NCI-H1436 (cell line): ENCODE results near the gene SETSIP.
"Not testable (repeated sequence)": the region's sequence is repeated elsewhere in the genome, so short reads cannot be mapped to it uniquely, and the experiment has no call there.

Source experiments
- DNase-seq: peaks from one replicate; lab custom pipeline; 2025; lab: John Stamatoyannopoulos, UW

SETSIP gene

DNA sequence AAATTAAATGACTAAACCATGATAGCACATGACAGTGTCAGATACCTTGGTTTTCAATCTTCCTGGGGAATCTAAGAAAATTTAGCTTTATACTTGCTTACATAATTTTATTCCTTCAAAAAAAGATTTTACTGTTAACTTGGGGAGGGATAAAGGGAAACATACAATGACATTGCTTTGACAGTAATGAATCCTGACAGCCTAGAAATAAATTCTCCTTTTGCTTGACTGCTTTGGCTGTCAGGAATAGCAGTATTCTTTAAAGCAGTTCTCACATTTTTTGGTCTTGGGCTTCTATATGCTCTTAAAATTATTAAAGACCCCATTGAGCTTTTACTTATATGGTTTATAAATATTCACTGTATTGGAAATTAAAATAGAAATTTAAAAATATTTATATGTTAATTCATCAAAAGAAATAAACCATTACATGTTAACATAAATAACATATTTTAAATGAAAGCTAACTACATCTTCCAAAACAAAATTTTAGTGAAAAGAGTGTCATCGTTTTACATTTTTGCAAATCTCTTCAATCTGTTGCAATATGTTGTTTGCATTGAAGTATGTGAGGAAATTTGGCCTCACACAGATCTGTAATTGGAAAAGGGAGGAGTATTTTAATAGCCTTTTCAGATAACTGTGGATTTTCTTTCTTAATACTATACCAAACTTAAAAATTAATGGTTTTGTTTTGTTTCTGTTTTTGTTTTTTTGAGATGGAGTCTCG is 29.3 kb downstream of the SETSIP start:
- no peak for DNase-seq

DNA sequence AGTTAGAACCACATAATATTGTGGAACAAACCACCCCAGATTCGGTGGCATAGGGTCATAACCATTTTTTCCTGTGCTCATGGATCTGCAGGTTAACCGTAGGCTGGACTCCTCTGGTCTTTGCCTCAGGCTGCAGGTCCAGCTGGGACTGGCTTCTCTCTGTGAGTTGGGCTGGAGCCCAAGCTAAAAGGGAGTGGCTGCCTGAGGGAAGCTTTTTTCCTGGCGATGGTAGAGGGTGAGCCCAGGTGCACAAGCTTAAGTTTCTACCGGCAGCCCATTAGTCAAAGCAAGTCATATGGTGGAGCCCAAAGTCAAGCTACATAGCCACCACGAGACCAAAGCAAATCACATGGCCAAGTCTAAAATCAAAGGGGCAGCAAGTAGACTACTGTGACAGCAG is 31.6 kb downstream of the SETSIP start:
- DNase-seq: no peak

DNA sequence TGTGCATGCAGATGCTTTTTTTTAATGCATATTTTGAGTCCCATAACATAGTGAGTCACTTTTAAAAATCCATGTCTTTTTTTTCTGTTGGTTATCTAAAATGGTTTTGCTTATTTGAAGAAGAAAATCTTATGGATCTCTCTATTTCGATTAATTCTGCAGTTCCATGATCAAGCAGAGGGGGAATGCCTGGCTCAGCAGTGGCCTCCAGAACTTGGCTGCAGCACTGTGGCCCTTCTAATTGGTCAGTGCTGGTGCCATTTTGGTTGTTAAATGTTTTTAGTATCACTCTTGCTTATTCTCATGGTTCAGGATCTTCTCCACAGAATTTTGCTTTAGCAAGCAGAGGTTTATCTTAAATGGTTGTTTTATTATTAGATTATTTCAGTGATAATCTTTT is 34.2 kb downstream of the SETSIP start:
- DNase-seq: no peak

DNA sequence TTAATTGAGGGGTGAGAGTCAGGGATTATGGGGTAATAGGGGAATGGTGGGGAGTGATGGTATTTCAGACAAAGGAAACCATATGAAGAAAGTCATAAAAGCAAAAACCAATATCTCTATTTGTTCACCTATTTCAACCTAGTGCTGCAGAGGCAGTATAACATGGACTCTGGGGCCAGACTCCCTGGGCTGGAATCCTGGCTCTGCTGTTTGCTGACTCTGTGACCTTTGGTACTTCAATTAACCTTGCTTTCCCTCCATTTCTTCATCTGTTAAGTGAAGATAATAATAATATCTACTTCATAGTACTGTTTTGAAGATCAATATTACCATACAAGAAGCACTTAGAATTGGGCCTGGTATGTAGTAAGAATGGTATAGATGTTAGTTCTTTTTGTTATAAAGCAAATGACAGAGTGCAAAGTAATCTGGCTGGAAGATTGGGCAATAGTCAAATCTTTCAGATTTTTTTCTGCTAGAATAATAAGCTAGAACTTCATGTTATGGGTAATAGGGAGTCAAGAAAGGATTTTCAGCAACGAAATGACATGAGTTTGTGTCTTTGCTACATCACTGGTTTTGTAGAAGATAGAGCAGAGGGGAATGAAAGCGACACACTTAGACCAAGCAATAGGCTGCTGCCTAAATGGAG is 36.4 kb downstream of the SETSIP start:
- no peak for DNase-seq

DNA sequence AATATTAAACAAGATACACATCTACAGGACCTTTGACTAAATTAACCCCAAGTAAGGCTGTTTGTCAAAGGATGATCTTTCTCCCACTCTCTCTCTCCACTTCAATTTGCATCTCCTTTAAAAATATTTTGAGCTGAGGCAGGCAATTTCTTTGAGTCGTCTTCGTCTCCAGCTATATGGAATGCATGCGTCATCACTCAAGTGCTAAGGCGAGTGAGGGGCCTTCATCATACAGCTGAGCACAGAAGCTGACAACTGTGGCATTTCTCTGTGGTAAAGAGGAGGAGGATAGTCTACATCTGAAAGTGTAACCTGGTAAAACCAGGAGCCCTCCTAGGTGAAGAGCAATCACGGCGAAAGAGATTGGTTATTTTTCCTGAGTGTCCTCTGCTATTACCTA is 37.8 kb downstream of the SETSIP start:
- DNase-seq: no peak

DNA sequence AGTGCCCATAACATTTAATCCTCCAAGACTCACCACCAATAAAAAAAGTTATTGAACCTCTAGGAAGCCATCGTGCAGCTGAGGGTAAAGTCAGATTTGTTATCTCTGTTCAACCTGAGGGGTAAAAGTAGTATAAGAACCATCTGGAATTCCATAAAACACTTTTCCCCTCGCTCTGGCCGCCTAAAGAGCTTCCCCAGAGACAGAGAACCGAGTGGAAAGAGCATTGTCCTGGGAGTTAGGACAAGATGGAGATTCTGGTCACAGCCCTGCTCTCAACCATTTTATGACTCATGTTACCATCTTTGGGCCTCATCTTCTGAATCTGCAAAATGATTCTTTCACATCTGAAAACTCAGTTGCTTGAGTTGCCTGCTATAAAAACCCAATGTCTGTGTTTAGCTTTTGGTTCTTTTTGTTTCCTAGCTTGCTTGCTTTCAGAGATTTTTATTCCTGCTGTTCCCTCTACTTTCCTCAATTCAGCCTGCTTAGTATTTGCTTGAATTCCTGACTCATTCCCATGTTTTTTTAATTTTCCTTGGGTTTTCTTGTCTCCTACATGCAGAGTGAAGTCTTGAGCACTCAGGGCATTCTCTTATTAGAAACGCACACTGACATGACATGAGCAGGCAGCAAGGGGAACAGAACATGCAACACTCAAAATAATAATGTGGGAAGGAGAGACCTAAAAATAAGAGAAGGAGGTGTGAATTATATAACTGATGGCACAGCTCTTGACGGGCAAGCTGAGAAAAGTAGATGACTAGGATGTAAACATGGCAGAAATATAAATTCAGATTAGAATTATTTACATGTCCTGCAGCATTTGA is 43.7 kb downstream of the SETSIP start:
- DNase-seq: no peak

DNA sequence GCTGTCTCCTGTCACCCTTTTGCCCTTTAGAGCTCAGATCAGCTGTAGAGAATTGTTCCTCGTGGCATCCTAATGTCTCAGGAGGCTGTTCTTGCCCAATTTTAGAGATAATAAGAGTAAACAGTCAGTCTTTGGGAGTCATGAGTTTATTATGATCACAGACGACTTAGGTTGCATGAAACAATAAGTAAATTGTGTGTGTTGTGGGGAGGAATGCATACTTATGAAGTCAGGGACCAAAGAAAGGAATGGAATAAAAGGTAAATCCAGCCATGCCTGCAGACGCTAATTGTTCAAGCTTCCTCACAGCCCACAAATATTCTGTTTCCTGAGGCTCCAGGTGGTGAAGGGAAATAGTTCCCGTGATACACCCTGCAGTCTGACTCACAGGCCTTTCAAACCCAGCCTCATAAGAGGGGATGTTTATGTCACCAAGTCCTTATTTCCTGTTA is 44.5 kb downstream of the SETSIP start:
- DNase-seq: no peak

DNA sequence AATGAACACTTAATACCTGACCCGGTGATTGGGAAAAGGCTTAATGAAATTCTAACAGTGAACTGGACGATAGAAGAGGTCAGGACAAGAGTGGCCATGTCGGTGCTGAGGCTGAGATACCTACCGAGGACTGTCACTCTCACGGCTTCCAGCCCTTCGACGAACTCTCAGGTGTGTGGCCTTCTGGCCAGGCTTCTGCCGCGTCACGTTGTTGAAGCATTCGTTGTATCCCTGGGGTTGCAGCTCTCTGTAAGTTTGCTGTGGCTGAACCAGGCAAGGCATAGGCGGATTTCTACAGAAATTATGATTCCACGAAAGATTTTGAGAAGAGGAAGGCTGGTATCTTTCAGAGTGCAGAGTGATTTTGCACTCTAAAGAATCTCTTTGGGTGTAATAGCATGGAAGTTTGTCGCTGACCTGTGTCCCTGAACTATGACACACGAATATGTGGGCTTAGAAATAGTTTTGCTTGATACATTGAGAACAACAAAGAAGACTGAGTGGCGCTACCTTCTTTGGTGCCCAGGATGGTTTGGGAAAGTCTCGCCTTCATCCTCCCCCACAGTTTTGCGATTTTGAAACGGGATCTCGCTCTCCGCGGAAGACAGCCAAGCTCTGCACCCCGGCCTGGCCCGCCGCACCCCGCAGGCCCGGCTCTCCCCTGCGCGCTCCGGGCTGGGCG is 45.8 kb downstream of the SETSIP start:
- DNase-seq: no peak

DNA sequence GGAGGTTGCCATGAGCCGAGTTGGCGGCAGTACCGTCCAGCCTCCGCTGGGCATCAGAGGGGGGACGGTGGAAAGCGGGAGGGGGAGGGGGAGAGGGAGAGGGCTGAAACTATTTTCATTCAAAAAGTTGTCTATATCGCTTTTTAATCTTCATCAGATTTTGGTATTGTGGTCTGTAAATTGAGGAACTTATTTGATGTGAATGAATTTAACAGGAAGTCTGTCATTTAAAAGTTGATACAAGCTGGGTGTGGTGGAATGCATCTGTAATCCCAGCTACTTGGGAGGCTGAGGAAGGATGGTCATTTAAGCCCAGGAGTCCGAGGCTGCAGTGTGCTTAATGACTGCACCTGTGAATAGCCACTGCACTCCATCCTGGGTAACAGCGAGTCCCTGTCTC is 48.4 kb downstream of the SETSIP start:
- no peak for DNase-seq

DNA sequence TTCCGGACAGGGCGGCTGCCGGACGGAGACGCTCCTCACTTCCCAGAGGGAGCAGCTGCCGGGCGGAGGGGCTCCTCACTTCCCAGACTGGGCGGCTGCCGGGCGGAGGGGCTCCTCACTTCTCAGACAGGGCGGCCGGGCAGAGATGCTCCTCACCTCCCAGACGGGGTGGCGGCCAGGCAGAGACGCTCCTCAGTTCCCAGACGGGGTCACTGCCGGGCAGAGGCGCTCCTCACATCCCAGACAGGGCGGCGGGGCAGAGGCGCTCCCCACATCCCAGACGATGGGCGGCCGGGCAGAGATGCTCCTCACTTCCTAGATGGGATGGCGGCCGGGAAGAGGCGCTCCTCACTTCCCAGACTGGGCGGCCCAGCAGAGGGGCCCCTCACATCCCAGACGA is 49.2 kb downstream of the SETSIP start:
- DNase-seq: not testable (repeated sequence)
